ENCODE results near the gene RALBP1. TPM values are rescaled to one million over a fixed set of nuclear protein-coding genes. Genes with fewer than 3 reads are reported as not detected.
A peak's percentile ranks its signal among the peaks of the same experiment; 100 is the strongest.

RALBP1 gene
- polyA plus RNA-seq, 1 donor (not counting 4 experiments of a cell fraction or from before 2014, with no cell fraction given), result 47.6 TPM

DNA sequence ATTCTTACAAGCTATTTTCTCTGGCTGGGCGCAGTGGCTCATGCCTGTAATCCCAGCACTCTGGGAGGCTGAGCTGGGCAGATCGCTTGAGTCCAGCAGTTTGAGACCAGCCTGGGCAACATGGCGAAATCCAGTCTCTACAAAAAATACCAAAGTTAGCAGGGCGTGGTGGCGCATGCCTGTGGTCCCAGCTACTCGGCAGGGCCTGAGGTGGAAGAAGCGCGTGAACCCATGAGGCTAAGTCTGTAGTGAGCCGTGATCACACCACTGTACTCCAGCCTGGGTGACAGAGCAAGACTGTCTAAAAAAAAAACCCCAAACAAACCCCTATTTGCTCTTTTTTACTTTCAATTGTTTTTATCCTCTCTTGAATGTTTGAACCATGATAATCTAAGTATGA is 102.0 kb downstream of the RALBP1 start:
- FAIRE-seq, result no peak
- Histone ChIP-seq H3K9me1 (ENCODE audit: control insufficient read depth, extremely low read depth, insufficient read depth, low read length) (no peaks in the 10 kb centered on the region), H3K79me2 (ENCODE audit: control insufficient read depth, insufficient read depth, low read length) (peaks cover 53% of the 10 kb centered on the region), H3K4me2 (ENCODE audit: control insufficient read depth, extremely low read depth, insufficient read depth, low read depth, low read length) (no peak overlapping the region), H3K9me3 (ENCODE audit: control insufficient read depth, low read depth, low read length) (no peaks in the 10 kb centered on the region), H3K36me3 (ENCODE audit: control insufficient read depth in 2 of 2, extremely low read depth in 1 of 2, insufficient read depth in 2 of 2, low read length in 2 of 2) (peaks cover 22 to 48% of the 10 kb centered on the region in 2 experiments), H3K9ac (ENCODE audit: control insufficient read depth, extremely low read depth, insufficient read depth, low read length) (no peak overlapping the region), H3K4me3 (ENCODE audit: control insufficient read depth in 2 of 3, extremely low read depth in 1 of 3, insufficient read depth in 2 of 3, low read depth in 1 of 3, low read length in 3 of 3) (no peak overlapping the region), H3K27me3 (ENCODE audit: control insufficient read depth, extremely low read depth, insufficient read depth, low read length) (no peaks in the 10 kb centered on the region), H2AFZ (ENCODE audit: control insufficient read depth, low read length) (no peak overlapping the region), H3K27ac (ENCODE audit: control insufficient read depth, insufficient read depth, low read length) (no peak overlapping the region), H3K4me1 (ENCODE audit: control insufficient read depth, extremely low read depth, insufficient read depth, low read length) (peaks cover 9% of the 10 kb centered on the region), H4K20me1 (ENCODE audit: control insufficient read depth, extremely low read depth, insufficient read depth, low read length) (no peaks in the 10 kb centered on the region)
- TF ChIP-seq, protein P1, sequence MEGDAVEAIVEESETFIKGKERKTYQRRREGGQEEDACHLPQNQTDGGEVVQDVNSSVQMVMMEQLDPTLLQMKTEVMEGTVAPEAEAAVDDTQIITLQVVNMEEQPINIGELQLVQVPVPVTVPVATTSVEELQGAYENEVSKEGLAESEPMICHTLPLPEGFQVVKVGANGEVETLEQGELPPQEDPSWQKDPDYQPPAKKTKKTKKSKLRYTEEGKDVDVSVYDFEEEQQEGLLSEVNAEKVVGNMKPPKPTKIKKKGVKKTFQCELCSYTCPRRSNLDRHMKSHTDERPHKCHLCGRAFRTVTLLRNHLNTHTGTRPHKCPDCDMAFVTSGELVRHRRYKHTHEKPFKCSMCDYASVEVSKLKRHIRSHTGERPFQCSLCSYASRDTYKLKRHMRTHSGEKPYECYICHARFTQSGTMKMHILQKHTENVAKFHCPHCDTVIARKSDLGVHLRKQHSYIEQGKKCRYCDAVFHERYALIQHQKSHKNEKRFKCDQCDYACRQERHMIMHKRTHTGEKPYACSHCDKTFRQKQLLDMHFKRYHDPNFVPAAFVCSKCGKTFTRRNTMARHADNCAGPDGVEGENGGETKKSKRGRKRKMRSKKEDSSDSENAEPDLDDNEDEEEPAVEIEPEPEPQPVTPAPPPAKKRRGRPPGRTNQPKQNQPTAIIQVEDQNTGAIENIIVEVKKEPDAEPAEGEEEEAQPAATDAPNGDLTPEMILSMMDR (optimal IDR thresholded peaks at IDR 0.05 in 1 of 3, IDR thresholded peaks at IDR 0.05 in 1 of 3, conservative IDR thresholded peaks at IDR 0.05 in 1 of 3; ENCODE audit: extremely low read depth in 1 of 3, insufficient read depth in 2 of 3, low read length in 3 of 3), result no peak
- TF ChIP-seq EZH2 (IDR thresholded peaks at IDR 0.05; ENCODE audit: low read length), result no peak
- no peak for DNase-seq (ENCODE audit: low read depth, low spot score)
- dilution Hi-C loops (cut with MboI; ENCODE audit: extremely low pct_ligation_motif_present, low sequenced_read_pairs), result no loop called here

DNA sequence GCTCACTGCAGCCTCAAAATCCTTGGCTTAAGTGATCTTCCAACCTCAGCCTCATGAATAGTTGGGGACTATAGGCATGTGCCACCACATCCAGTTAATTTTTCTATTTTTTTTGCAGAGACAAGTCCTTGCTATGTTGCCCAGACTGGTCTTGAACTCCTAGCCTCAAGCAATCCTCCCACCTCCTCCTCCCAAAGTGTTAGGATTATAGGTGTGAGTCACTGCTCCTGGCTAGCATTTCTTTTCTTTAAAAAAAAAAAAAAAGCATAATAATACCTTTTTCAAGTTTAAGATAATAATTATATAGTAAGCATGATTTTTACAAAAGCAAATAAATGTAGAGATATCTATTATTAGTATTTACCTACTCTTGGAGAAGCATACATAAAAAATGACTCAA is 103.0 kb downstream of the RALBP1 start:
- H3K27me3 ChIP-seq (ENCODE audit: control insufficient read depth, extremely low read depth, insufficient read depth, low read length), result no peaks in the 10 kb centered on the region
- TF ChIP-seq, protein P1 (optimal IDR thresholded peaks at IDR 0.05 in 1 of 3, IDR thresholded peaks at IDR 0.05 in 1 of 3, conservative IDR thresholded peaks at IDR 0.05 in 1 of 3; ENCODE audit: extremely low read depth in 1 of 3, insufficient read depth in 2 of 3, low read length in 3 of 3), result no peak
- TF ChIP-seq EZH2 (IDR thresholded peaks at IDR 0.05; ENCODE audit: low read length), result no peak
- H3K4me2 ChIP-seq (ENCODE audit: control insufficient read depth, extremely low read depth, insufficient read depth, low read depth, low read length), result peak overlapping the region; percentile 34
- no peak overlapping the region for H3K9ac ChIP-seq (ENCODE audit: control insufficient read depth, extremely low read depth, insufficient read depth, low read length)
- peaks cover 19 to 48% of the 10 kb centered on the region in 2 experiments for H3K36me3 ChIP-seq (ENCODE audit: control insufficient read depth in 2 of 2, extremely low read depth in 1 of 2, insufficient read depth in 2 of 2, low read length in 2 of 2)
- no peaks in the 10 kb centered on the region for H3K9me1 ChIP-seq (ENCODE audit: control insufficient read depth, extremely low read depth, insufficient read depth, low read length)
- peaks cover 9% of the 10 kb centered on the region for H3K4me1 ChIP-seq (ENCODE audit: control insufficient read depth, extremely low read depth, insufficient read depth, low read length)
- H4K20me1 ChIP-seq (ENCODE audit: control insufficient read depth, extremely low read depth, insufficient read depth, low read length), result no peaks in the 10 kb centered on the region
- no peak for FAIRE-seq
- dilution Hi-C loops (cut with MboI; ENCODE audit: extremely low pct_ligation_motif_present, low sequenced_read_pairs), result no loop called here
- H3K27ac ChIP-seq (ENCODE audit: control insufficient read depth, insufficient read depth, low read length), result peak overlapping the region; percentile 23
- no peak overlapping the region for H3K4me3 ChIP-seq (ENCODE audit: control insufficient read depth in 2 of 3, extremely low read depth in 1 of 3, insufficient read depth in 2 of 3, low read depth in 1 of 3, low read length in 3 of 3)
- H3K9me3 ChIP-seq (ENCODE audit: control insufficient read depth, low read depth, low read length), result no peaks in the 10 kb centered on the region
- H3K79me2 ChIP-seq (ENCODE audit: control insufficient read depth, insufficient read depth, low read length), result peaks cover 58% of the 10 kb centered on the region
- H2AFZ ChIP-seq (ENCODE audit: control insufficient read depth, low read length), result no peak overlapping the region
- no peak for DNase-seq (ENCODE audit: low read depth, low spot score)
